Adrenal gland (tissue), 12 donors: Measurements from ENCODE around the gene UBE2E1. TPM values are rescaled to one million over a fixed set of nuclear protein-coding genes. Genes with fewer than 3 reads are reported as not detected.

ENCODE experiments used
- DNase-seq, 7 donors: peaks; one replicate each; pipeline ENCODE4 v3.0.0-alpha.2; 2019 to 2020
- H3K27ac ChIP-seq, 5 donors: fragments of 200-600 bp; sonication (generic) in 4 of 5; 1 replicate in 3 of 5; 2 replicates in 2 of 5; pipeline versions ENCODE4 v1.5.1 to v1.8.0; 2016 to 2020; ENCODE audit warnings: mild to moderate bottlenecking in 1 of 5
- H3K27me3 ChIP-seq: fragments of 200-600 bp; 2 replicates; pipeline ENCODE4 v1.8.0; 2021
- H3K36me3 ChIP-seq, 2 donors: fragments of 200-600 bp; replicated peaks in 1 of 2; 1 replicate in 1 of 2; 2 replicates in 1 of 2; pipeline versions ENCODE4 v1.5.1 to v1.8.0; 2018 to 2022
- H3K4me1 ChIP-seq, 2 donors: fragments of 200-600 bp; replicated peaks in 1 of 2; 1 replicate in 1 of 2; 2 replicates in 1 of 2; pipeline versions ENCODE4 v1.5.1 to v1.8.0; 2018 to 2021
- H3K4me3 ChIP-seq, 4 donors: fragments of 200-600 bp; sonication (generic) in 3 of 4; one replicate each; pipeline ENCODE4 v1.5.1; 2016 to 2018
- H3K9me3 ChIP-seq, 3 donors: fragments of 200-600 bp; sonication (generic) in 1 of 3; replicated peaks in 1 of 3; 1 replicate in 2 of 3; 2 replicates in 1 of 3; pipeline versions ENCODE4 v1.5.1 to v1.8.0; 2016 to 2021
- POLR2A ChIP-seq, 2 donors: fragments of 450-650 bp; IDR thresholded peaks; one replicate each; pipeline ENCODE4 v1.6.1; 2017; ENCODE audit warnings: antibody characterized with exemption in 2 of 2, mild to moderate bottlenecking in 2 of 2, moderate library complexity in 1 of 2
- WGBS, 4 donors: extraction: QIAGEN DNeasy Blood & Tissue Kit in 2 of 4; methylation state at CpG; one replicate each; pipeline versions ENCODE4 v1.1.5 to v1.1.7; 2013 to 2017; 5-methylcytosine and 5-hydroxymethylcytosine counted together
- intact Hi-C, 2 donors: fragments of 100-400 bp; cut with DNase I; formaldehyde crosslinking; loops; one replicate each; pipeline versions ENCODE4 v1.14.1 to v1.15.0; 2022 to 2023
- polyA plus RNA-seq, 3 donors: library from polyadenylated mRNA; stranded (reverse); fragments of 200-250 nt in 2 of 3; fragments of 350-450 nt in 1 of 3; fragmentation: Illumina TruSeq in 1 of 3; extraction: RNeasy Lipid Tissue Mini Kit (QIAGEN cat#74804) in 1 of 3; gene quantifications; one replicate each; pipeline ENCODE4 v1.2.3, GENCODE V29; 2013 to 2014
- total RNA-seq, 9 donors: library from RNA; depleted of rRNA in 4 of 9; stranded (reverse); fragments of >200 nt in 4 of 9; fragments of 120-200 nt in 1 of 9; fragmentation: NEBNext Ultra II Directional in 1 of 9; extraction: Animal tissue kit (Norgen Biotek cat#: 25700) in 1 of 9; gene quantifications; one replicate each; pipeline versions ENCODE4 v1.1.0 to v1.2.4, GENCODE V29; 2013 to 2023
- TF ChIP-seq, protein P1 (sequence below), 6 experiments: fragments of 450-650 bp in 4 of 6; fragments of 200-600 bp in 2 of 6; sonication (generic) in 1 of 6; IDR thresholded peaks; 1 replicate in 5 of 6; 2 replicates in 1 of 6; pipeline versions ENCODE4 v1.5.1 to v1.8.0; 2016 to 2021; ENCODE audit warnings: antibody characterized with exemption in 6 of 6, mild to moderate bottlenecking in 2 of 6, moderate library complexity in 1 of 6
- donor health status: healthy with polysubstance abuse.
- donor health status: Bipolar disorder and iron deficiency.
- donor health status: DM: yes; HTN: yes; CAD: no.
- donor health status: DM: no; HTN: no; CAD: no.
- donor health status: DM: no; HTN: no; CAD: no.
- donor health status: DM: yes; HTN: yes; CAD: no.

Gene UBE2E1
- total and polyA plus RNA-seq, 12 donors: 19.4 to 80.5 (median 59.9) TPM

DNA sequence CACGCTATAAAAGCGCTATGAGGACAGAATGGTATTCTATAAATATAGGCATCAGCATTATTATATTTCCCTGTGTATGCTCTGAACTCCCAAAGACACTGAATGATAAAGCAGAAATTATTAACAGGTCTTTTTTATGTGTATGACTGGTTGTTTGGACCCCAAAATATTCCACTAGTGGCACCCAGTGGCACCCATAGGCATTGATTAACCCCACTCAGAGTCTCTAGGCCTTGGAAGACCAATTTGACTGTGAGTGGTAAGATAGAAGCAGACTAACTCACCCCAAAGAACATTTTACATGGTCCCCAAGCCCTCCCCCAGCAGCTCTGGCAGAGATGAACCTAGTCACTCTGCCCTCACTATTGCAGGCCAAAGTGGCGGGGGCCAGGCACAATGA lies 45.4 kb upstream of the UBE2E1 start:
- intact Hi-C loops: no loop called here
- no peaks in the 10 kb centered on the region for H3K27me3 ChIP-seq
- H3K27ac ChIP-seq: no peak overlapping the region
- no peaks in the 10 kb centered on the region for H3K9me3 ChIP-seq
- no peak for DNase-seq
- no peaks in the 10 kb centered on the region for H3K36me3 ChIP-seq
- TF ChIP-seq POLR2A (IDR thresholded peaks at IDR 0.05): no peak
- TF ChIP-seq, protein P1, sequence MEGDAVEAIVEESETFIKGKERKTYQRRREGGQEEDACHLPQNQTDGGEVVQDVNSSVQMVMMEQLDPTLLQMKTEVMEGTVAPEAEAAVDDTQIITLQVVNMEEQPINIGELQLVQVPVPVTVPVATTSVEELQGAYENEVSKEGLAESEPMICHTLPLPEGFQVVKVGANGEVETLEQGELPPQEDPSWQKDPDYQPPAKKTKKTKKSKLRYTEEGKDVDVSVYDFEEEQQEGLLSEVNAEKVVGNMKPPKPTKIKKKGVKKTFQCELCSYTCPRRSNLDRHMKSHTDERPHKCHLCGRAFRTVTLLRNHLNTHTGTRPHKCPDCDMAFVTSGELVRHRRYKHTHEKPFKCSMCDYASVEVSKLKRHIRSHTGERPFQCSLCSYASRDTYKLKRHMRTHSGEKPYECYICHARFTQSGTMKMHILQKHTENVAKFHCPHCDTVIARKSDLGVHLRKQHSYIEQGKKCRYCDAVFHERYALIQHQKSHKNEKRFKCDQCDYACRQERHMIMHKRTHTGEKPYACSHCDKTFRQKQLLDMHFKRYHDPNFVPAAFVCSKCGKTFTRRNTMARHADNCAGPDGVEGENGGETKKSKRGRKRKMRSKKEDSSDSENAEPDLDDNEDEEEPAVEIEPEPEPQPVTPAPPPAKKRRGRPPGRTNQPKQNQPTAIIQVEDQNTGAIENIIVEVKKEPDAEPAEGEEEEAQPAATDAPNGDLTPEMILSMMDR (IDR thresholded peaks at IDR 0.05): no peak
- no peak overlapping the region for H3K4me3 ChIP-seq
- peaks cover 0 to 18% of the 10 kb centered on the region in 2 donors for H3K4me1 ChIP-seq
- WGBS, 4 donors: 95 to 97% (median 96%) methylated on average over 3 of the region's 3 CpGs

DNA sequence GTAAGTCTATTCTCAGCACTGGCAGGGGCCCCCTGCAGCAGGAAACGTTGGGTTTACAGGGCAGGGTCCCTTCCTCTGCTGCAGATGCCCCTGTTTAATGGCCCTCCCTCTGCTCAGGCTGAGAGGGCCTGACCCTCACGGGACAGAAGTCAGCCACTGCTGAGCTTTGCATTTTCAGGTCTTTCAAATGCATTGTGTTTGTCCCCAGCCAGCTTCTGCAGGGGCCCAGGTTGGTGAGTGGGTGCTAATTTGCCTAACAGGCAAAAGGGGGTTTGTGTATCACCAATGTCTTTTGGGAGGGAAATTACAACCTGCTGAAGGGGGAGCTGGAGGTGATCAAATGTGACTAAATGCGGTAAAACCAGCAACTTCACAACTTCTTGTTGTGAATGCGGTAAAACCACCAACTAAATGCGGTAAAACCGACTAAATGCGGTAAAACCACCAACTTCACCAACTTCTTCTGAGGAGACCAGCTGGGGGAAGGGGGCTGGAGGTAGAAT lies 44.8 kb upstream of the UBE2E1 start:
- TF ChIP-seq, protein P1 (IDR thresholded peaks at IDR 0.05): no peak
- TF ChIP-seq POLR2A (IDR thresholded peaks at IDR 0.05): no peak
- 83 to 90% (median 85%) methylated on average over 6 to 7 of the region's 7 CpGs for WGBS, 4 donors
- intact Hi-C loops: no loop called here

DNA sequence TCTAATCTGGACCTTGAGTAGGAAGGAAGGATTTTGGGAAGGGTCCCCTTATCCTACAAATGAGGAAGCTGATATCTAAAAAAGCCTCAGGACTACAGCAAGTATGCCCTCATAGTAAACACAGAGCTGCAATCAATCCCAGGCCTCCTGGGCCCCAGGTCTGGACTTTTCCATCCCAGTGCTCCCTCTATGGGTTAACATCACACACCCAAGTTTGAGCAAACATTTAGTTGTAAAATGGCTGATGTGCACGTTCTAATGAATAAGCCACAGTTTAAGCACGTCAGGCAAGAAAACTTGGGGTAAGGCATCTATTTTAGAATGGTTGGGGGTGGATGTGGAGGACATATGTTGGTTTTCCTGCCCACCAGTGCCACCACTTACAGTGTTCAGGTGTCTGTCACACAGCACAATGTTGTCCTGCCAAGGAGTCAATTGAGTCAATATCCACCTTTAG lies 44.3 kb upstream of the UBE2E1 start:
- Histone ChIP-seq H3K4me1 (peaks cover 0 to 14% of the 10 kb centered on the region in 2 donors), H3K27ac (no peak overlapping the region), H3K4me3 (no peak overlapping the region), H3K36me3 (no peaks in the 10 kb centered on the region), H3K27me3 (no peaks in the 10 kb centered on the region), H3K9me3 (no peaks in the 10 kb centered on the region)
- intact Hi-C loops: no loop called here
- TF ChIP-seq POLR2A (IDR thresholded peaks at IDR 0.05): no peak
- TF ChIP-seq, protein P1 (IDR thresholded peaks at IDR 0.05): peak in 1 of 6 experiments; percentile 10
- 75 to 81% (median 80%) methylated on average over 2 of the region's 2 CpGs for WGBS, 4 donors
- DNase-seq: peak in 2 of 7 donors; percentile 10 to 31

More for the DNA sequence above, 44.8 kb upstream of the UBE2E1 start:
- Histone ChIP-seq H3K4me1 (peaks cover 0 to 18% of the 10 kb centered on the region in 2 donors), H3K36me3 (no peaks in the 10 kb centered on the region), H3K4me3 (no peak overlapping the region), H3K27me3 (no peaks in the 10 kb centered on the region), H3K27ac (no peak overlapping the region), H3K9me3 (no peaks in the 10 kb centered on the region)
- DNase-seq: no peak

DNA sequence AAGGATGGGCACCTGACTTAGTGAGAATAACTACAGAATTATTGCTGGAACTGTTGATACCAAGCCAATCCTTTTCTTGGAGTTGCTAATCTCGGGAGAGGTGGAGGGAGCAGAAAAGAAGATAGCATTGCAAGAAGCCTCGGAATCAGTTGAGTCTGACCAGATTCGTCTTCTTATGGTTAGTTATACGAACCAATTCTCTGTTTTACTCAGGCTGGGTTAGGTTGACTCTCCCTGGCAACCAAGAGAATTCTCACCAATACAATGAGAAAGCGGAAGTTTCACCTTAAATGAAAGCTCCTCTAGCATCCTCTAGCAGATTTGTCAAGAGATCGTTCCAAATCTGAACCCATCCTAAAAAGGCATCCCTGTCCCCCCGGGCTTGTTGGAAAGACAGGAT lies 43.5 kb upstream of the UBE2E1 start:
- TF ChIP-seq, protein P1 (IDR thresholded peaks at IDR 0.05): no peak
- no peak for TF ChIP-seq POLR2A (IDR thresholded peaks at IDR 0.05)
- Histone ChIP-seq H3K9me3 (no peaks in the 10 kb centered on the region), H3K27me3 (no peaks in the 10 kb centered on the region), H3K4me3 (no peak overlapping the region), H3K36me3 (no peaks in the 10 kb centered on the region), H3K4me1 (peaks cover 0 to 9% of the 10 kb centered on the region in 2 donors), H3K27ac (no peak overlapping the region)
- intact Hi-C loops: no loop called here
- no peak for DNase-seq
- 87 to 94% (median 90%) methylated on average over 7 of the region's 7 CpGs for WGBS, 4 donors
